ENCODE measurements around the gene TSPAN10.

GRCh38 chr17:81599719-81600486 is 37.1 kb upstream of the TSPAN10 start:
- TF ChIP-seq, protein P1, sequence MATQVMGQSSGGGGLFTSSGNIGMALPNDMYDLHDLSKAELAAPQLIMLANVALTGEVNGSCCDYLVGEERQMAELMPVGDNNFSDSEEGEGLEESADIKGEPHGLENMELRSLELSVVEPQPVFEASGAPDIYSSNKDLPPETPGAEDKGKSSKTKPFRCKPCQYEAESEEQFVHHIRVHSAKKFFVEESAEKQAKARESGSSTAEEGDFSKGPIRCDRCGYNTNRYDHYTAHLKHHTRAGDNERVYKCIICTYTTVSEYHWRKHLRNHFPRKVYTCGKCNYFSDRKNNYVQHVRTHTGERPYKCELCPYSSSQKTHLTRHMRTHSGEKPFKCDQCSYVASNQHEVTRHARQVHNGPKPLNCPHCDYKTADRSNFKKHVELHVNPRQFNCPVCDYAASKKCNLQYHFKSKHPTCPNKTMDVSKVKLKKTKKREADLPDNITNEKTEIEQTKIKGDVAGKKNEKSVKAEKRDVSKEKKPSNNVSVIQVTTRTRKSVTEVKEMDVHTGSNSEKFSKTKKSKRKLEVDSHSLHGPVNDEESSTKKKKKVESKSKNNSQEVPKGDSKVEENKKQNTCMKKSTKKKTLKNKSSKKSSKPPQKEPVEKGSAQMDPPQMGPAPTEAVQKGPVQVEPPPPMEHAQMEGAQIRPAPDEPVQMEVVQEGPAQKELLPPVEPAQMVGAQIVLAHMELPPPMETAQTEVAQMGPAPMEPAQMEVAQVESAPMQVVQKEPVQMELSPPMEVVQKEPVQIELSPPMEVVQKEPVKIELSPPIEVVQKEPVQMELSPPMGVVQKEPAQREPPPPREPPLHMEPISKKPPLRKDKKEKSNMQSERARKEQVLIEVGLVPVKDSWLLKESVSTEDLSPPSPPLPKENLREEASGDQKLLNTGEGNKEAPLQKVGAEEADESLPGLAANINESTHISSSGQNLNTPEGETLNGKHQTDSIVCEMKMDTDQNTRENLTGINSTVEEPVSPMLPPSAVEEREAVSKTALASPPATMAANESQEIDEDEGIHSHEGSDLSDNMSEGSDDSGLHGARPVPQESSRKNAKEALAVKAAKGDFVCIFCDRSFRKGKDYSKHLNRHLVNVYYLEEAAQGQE (IDR thresholded peaks at IDR 0.05; ENCODE audit: borderline replicate concordance), result no peak
- TF ChIP-seq RAD21 (conservative IDR thresholded peaks at IDR 0.05), result no peak
- TF ChIP-seq CTCF (IDR thresholded peaks at IDR 0.05; ENCODE audit: poor library complexity, severe bottlenecking), result no peak
- TF ChIP-seq EP300 (conservative IDR thresholded peaks at IDR 0.05; ENCODE audit: poor library complexity, severe bottlenecking), result no peak
- no peak for TF ChIP-seq EZH2 (IDR thresholded peaks at IDR 0.05; ENCODE audit: borderline replicate concordance, insufficient read depth, low read length, poor library complexity, severe bottlenecking)
- no peak for TF ChIP-seq POLR2AphosphoS5 (IDR thresholded peaks at IDR 0.05)
- no peak for TF ChIP-seq SMC3 (conservative IDR thresholded peaks at IDR 0.05; ENCODE audit: poor library complexity)
- no peak for TF ChIP-seq TAF1 (IDR thresholded peaks at IDR 0.05; ENCODE audit: low read depth)

Data from neural cell (in vitro differentiated cells).